Right renal pelvis (tissue), 4 donors: Measurements from ENCODE around the gene LPP. TPM values are rescaled to one million over a fixed set of nuclear protein-coding genes. Genes with fewer than 3 reads are reported as not detected.

Experiments used
- DNase-seq, 4 donors: peaks; one replicate each; pipeline ENCODE4 v3.0.0-alpha.2; 2013; ENCODE audit warnings: low read depth in 4 of 4, low spot score in 3 of 4, missing footprints in 1 of 4
- polyA plus RNA-seq, 4 donors: library from polyadenylated mRNA; unstranded; fragments of 120-200 nt; gene quantifications; one replicate each; pipeline ENCODE4 v1.2.1, GENCODE V29; 2013; ENCODE audit not compliant: insufficient read length in 4 of 4

The LPP gene
- polyA plus RNA-seq, 4 donors: 24.5 to 29.6 (median 25.6) TPM

DNA sequence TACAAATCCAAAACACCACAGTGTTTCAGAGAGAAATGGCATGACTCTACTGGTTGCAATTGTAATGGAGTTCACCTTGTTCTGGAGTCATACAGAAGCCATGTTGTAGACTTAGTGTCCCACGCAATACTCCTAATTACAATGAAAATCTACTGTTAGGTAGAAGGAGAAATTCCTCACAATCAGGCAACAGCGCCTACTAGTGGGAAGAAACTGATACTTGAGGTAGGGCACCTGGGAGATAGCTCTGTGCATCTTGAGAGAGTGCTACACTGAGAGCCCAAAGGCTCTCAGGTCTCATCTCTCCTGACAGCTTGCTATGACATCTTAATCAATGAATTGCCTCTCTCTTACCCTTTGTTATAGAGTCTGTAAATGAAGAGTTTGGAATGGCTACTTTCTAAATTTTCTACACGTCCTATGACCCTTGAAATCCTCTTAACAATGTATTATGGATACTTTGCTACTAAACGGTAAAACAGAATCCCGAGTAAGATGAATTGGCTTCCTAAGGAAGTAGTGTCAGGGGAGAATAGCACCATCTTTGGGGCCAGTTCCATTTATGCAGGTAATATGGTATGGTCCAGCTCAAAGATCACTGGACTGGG lies 595.2 kb downstream of the LPP start:
- no peak for DNase-seq

- DNase-seq: no peak
Observed at GRCh38 chr3:188749830-188750229, 595.9 kb downstream of the LPP start.

DNA sequence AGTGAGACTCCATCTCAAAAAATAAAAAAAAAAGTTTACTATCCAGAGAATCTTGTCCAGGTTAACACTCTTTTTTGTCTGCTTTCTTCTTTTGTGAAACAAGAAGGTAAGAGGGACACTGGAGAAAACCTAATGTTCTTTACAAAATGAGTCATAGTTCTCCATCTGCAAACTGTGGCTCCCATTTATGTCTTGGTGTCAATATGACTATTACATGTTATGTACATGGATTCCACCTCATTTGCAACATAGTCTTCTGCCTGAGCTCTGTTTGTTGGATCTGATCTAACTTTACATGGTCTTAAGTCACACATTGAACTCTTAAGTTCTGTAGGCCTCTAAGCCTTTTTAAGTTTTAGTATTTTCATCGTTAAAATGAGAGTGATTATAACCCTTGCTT lies 596.7 kb downstream of the LPP start:
- DNase-seq: no peak

DNA sequence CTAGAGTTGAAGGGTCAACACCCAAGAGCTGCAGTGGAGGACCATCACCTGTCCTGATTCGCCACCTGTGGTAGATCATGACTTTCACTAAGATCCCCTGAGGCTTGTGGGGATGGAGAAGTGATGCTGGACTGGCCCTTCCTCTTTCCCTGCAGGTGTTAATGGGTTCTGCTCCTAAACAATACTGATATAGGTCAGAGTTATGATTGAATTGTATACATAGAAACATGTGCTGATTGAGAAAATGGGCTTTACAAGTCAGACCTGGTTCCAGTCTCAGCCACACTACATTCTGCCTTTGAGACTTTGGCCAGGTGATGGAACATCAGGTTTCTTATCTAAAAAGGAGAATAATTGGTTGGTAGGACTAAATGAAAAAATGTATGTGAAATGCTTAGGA lies 598.9 kb downstream of the LPP start:
- no peak for DNase-seq

DNA sequence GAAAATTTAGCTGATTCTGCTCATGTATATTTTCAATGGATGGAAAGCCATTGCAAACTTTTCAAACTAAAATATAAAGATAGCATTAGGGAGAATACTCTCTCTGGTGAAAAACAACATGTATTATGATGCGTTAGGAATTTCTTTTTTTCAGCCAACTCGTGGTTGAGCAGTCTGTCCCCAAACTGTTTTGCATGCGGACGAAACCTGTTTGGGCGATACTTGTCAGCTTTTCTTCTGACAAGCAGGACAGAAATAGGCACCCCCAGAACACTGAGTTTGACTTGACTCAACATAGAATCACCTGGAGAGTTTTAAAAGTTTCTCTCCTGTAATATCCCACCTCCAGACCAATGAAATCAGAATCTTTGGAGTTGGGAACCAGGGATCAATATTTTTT lies 600.3 kb downstream of the LPP start:
- no peak for DNase-seq

- no peak for DNase-seq
Observed at GRCh38 chr3:188756241-188756640, 602.3 kb downstream of the LPP start.

DNA sequence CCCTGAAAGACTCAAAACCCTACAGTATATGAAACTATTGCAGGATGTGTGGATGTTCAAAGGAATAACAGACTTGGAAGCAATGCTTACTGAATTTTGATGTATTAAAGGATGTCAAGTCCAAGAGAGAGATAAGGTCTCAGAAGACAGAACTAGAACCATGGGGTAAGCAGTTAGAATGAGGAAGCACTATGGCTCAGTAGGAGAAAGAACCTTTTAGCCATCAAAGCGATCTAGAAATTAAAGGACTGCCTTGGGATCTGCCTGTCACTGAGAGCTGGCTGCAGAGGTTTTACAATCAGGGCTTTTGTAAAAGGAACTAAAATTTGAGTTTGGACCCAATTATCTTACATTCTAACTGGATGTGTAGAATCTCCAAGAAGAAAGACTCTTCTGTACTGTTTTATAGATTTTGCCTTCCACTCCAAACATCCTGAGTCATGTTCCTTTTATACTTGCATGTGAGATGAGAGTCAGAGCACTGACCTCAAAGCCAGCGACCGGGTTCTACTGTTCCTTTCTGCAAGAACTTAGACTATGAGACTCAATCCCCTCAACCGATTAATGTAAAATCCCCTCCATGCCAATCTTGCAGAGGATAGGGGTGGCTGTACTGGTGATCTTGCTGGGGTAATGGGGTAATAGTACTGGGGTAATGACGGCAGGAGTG lies 605.5 kb downstream of the LPP start:
- DNase-seq: no peak

- DNase-seq: no peak
Observed at GRCh38 chr3:188760408-188760807, 606.5 kb downstream of the LPP start.

DNA sequence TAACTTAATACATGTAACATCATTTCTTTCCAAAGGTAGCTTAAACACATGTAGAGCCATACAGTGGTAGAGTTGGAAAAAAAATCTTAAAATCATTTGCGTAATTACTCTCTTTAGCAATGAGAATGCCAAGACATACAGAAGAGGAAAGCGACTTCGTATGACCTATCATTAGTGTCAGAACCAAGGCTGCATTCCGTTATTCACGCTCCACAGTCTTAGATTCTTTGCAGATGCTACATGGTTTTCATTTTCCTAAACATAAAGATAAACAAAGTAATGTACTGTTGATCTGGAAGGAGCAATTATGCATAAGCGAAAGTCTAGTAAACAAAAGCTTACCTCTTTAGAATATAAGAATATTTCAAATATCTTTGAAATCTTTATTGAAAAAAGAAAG lies 607.5 kb downstream of the LPP start:
- no peak for DNase-seq

DNA sequence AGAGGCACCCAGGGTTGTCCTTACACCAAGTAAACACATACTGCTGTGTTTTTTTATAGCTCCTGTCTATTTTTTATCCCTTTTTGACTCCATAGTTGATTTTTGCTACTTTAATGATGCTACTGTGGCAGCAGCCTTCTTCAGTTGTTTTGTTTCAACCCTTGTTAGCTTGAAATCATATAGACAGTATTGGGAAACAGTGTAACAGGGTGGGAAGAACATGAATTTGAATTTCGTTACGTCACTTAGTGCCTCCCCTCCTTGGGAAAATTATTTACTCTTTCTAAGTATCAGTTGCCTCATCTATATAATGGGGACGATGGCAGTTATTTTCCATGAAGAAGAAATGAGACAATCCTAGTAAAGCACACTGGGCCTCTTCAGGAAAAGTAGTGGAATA lies 608.0 kb downstream of the LPP start:
- DNase-seq: no peak

DNA sequence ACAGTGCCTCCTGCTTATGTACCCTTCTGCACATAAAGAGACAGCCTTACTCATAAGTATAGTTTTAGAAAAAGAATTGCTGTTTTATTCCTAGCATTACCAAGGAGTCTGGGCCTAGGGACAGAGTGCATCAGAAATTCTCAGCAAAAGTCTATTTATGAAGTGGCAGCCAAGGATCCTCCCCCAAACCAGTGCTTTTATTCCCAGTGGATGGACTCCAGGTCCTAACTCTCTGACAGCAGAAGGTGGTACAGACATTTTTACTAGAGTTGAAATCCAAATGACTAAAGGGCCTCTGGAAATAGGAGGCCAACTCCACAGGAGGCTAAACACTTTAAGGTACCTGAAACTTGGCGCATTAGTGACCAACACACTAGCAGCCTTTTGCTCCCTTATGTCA lies 610.7 kb downstream of the LPP start:
- no peak for DNase-seq

- DNase-seq: no peak
Observed at GRCh38 chr3:188769831-188770230, 615.9 kb downstream of the LPP start.

DNA sequence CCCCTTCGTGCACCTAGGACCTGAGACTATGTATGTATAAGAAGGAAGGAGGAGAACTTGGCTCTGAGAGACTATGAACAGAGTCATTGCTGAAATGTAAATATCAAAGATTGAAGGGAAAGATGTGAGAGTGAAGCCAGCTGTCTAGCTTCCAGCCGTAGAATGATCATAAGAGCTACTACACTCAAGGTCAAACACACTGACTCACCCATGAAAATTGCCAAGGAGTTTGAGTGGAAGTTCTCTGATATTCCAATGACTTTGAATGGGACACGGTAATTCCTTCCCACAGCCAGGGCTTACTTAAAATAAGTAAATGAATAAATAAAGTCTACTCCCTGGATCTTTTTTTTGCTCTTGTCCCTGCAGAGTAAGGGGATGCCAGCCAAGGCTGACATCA lies 618.9 kb downstream of the LPP start:
- DNase-seq: no peak

DNA sequence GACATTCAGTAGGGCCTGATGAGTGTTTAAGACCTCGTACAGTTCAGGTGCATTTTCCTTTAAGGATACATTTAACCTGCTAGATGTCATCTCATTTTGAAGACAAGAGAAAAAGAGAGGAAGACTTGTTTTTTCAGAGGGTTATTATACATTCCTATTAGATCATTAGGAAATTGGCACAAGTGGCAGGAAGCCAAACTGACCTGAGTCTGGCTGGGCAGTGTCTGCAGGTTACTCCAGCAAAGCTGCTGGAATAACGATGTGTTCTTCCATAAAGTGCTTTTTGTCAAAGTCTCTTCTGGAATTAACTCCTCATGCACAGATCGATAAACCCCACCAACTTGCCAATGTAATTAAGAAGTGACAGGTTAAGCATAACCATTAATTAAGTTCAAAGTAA lies 621.5 kb downstream of the LPP start:
- DNase-seq: no peak

DNA sequence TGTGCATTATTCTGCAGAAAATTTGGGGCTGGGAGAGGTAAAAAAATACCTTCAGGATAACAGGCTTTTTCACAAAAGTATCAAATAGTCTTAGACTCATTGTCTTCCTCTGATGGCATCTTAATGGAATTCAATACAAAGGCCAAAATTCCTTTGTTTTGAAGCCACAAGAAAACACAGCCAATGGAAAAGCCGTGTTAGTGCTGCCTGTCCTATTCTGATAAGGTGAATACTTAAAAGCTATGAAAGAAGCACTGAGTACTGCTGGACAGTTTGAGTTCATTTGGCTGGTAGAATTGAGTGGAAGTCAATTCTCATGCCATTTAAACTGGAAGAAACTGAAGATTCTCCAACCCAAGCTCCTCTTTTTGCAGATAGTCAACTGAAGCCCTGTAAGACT lies 622.5 kb downstream of the LPP start:
- no peak for DNase-seq

GRCh38 chr3:188778091-188778852 lies 624.3 kb downstream of the LPP start:
- no peak for DNase-seq

GRCh38 chr3:188779281-188779980 lies 625.5 kb downstream of the LPP start:
- no peak for DNase-seq

DNA sequence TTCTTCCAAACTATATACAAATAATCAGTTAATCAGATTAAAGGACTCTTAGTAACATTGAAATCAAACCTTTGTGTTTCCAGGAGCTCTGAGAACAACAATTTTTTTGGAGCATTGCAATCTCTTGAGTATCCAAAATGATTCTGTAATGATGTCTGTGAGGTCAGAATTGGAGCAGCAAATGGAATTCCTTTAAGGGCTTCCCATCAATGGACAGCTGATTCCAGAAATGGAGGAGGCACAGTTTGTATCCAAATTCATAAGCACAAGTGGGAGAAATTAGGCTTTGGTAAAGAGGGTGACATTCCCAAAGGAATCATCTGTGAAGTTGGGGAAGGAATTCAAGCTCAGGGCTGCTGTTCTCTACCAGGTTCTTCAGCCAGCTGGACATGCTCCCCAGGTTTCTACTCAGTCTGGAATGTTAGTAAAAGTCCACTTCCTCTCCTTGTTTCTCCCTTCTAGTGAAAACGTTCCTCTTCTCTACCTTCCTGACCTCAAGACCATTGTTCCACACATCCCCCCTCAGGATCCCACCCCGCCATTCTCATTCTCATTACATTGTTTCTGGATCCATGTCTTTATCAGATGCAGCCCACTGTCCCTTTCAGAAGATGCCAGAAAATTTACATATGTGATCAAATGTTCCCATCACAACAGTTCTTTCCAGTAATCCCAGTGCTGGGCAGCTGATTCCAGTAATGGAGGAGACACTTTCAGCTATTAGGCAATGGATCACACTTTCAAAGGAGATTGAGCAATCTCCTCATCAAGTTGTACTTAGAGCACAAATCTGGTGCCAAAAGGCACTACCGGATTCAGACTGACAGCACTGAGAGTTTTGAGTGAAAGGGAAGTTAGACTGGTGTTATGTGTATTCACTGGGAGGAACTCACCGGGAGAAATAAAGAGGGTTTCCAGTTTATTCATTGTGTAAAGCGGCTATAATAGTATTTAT lies 626.5 kb downstream of the LPP start:
- no peak for DNase-seq

- no peak for DNase-seq
Observed at GRCh38 chr3:188782613-188783124, 628.7 kb downstream of the LPP start.

- DNase-seq: no peak
Observed at GRCh38 chr3:188786424-188786823, 632.5 kb downstream of the LPP start.
